ENCODE measurements around the gene PPFIA4. TPM values are rescaled to one million over a fixed set of nuclear protein-coding genes. Genes with fewer than 3 reads are reported as not detected.

Gene PPFIA4
- polyA plus RNA-seq, 1 donor (not counting 4 experiments of a cell fraction or from before 2014, with no cell fraction given), result 2.3 TPM

DNA sequence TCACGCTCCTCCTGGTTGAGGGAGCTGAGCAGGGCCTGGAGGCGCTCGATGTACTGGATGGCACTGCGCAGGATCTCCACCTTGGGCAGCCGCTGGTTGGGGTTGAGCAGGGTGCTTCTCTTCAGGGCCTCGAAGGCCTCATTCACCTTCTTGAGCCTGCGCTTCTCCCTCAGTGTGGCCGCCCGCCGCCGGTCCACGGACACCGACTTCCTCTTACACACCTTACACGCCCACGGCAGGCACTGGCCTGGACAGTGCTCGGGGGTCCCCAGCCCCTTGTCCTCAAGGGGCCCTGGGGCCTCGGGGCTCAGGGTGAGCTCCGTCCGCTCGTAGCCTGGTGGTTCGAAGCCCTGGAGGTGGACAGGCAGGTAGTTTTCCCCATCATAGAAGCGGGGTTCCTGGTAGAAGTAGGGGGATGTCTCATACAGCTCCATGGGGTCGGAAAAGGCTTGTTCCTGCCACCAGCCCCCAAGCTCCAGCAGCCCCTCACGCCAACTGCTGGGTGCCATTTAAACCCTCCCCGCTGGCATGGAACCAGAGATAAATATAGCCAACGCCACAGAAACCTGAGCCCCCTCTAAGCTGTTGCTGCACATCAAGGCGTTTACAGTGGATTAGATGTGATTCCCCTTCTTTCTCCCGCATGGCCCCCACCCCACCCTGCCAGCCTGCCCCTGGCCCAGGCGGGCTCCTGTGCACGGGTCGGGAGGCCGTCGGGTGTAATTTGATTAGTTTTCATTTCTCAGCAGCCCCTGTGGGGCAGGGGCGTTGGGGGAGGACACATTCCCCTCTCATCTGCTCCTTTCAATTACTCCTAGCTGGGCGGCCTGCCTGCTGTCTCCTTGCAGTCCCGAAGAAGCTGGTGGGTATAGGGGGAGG is 59.5 kb downstream of the PPFIA4 start, which contains the start of gene MYOG:
Gene MYOG, minus strand, starts transcription at position 485 of the 879 bp plus-strand sequence. Its CDS starts 51 bp downstream, at position 434.
- dilution Hi-C loops (cut with MboI; ENCODE audit: extremely low pct_ligation_motif_present, low sequenced_read_pairs), result no loop called here
- no peak within 1 kb of the TSS for H3K27ac ChIP-seq (ENCODE audit: control insufficient read depth, insufficient read depth, low read length)
- no peak for DNase-seq (ENCODE audit: low read depth, low spot score)
- no peaks in the 10 kb centered on the region for H3K36me3 ChIP-seq (ENCODE audit: control insufficient read depth in 2 of 2, extremely low read depth in 1 of 2, insufficient read depth in 2 of 2, low read length in 2 of 2)
- H3K9me1 ChIP-seq (ENCODE audit: control insufficient read depth, extremely low read depth, insufficient read depth, low read length), result no peaks in the 10 kb centered on the region
- no peaks in the 10 kb centered on the region for H3K79me2 ChIP-seq (ENCODE audit: control insufficient read depth, insufficient read depth, low read length)
- no peak within 1 kb of the TSS for H3K9ac ChIP-seq (ENCODE audit: control insufficient read depth, extremely low read depth, insufficient read depth, low read length)
- H4K20me1 ChIP-seq (ENCODE audit: control insufficient read depth, extremely low read depth, insufficient read depth, low read length), result no peaks in the 10 kb centered on the region
- no peak within 1 kb of the TSS for H3K4me2 ChIP-seq (ENCODE audit: control insufficient read depth, extremely low read depth, insufficient read depth, low read depth, low read length)
- no peak within 1 kb of the TSS for H3K4me3 ChIP-seq (ENCODE audit: control insufficient read depth in 2 of 3, extremely low read depth in 1 of 3, insufficient read depth in 2 of 3, low read depth in 1 of 3, low read length in 3 of 3)
- H3K4me1 ChIP-seq (ENCODE audit: control insufficient read depth, extremely low read depth, insufficient read depth, low read length), result peaks cover 12% of the 10 kb centered on the region
- H3K9me3 ChIP-seq (ENCODE audit: control insufficient read depth, low read depth, low read length), result no peaks in the 10 kb centered on the region
- no peak within 1 kb of the TSS for H2AFZ ChIP-seq (ENCODE audit: control insufficient read depth, low read length)
- H3K27me3 ChIP-seq (ENCODE audit: control insufficient read depth, extremely low read depth, insufficient read depth, low read length), result peaks cover 7% of the 10 kb centered on the region
- TF ChIP-seq, protein P1, sequence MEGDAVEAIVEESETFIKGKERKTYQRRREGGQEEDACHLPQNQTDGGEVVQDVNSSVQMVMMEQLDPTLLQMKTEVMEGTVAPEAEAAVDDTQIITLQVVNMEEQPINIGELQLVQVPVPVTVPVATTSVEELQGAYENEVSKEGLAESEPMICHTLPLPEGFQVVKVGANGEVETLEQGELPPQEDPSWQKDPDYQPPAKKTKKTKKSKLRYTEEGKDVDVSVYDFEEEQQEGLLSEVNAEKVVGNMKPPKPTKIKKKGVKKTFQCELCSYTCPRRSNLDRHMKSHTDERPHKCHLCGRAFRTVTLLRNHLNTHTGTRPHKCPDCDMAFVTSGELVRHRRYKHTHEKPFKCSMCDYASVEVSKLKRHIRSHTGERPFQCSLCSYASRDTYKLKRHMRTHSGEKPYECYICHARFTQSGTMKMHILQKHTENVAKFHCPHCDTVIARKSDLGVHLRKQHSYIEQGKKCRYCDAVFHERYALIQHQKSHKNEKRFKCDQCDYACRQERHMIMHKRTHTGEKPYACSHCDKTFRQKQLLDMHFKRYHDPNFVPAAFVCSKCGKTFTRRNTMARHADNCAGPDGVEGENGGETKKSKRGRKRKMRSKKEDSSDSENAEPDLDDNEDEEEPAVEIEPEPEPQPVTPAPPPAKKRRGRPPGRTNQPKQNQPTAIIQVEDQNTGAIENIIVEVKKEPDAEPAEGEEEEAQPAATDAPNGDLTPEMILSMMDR (optimal IDR thresholded peaks at IDR 0.05 in 1 of 3, IDR thresholded peaks at IDR 0.05 in 1 of 3, conservative IDR thresholded peaks at IDR 0.05 in 1 of 3; ENCODE audit: extremely low read depth in 1 of 3, insufficient read depth in 2 of 3, low read length in 3 of 3), result no peak
- TF ChIP-seq EZH2 (IDR thresholded peaks at IDR 0.05; ENCODE audit: low read length), result no peak
- FAIRE-seq, result no peak

DNA sequence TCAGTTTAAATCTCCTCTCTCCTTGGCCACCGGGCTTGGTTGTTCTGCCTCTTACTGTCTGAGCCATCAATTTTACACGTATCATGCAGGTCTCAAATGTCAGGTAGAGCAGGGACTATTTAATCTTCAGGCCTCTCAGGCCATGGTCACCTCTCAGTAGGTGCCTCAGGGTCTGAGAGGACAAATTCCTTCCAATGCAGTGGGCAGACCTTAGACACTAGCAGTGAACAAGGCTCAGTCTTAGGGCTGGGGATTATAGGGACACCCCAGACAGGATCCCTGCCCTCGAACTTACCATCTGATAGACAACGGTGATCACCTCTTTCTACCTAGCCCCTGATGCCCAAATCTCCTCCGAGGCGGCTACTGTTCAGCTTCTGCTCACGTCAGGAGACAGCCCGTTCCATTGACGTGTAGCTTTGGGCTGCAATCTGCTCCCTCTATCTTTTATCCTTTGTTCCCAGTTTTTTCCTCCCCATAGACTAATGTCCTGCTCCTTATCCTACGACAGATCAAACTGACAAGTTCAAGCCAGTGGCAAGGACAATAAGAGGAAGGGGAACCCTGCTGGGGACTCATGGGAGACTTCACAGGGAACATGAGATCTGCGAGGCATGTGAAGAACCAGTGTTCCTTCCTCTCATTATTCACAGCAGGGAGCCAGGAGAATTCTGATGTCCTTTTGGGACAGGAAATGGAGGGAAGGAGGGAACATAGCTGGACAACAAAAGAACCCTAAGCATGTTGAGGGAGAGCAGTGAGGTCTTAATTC is 60.9 kb downstream of the PPFIA4 start:
- Histone ChIP-seq H3K9me1 (ENCODE audit: control insufficient read depth, extremely low read depth, insufficient read depth, low read length) (no peaks in the 10 kb centered on the region), H4K20me1 (ENCODE audit: control insufficient read depth, extremely low read depth, insufficient read depth, low read length) (no peaks in the 10 kb centered on the region), H3K4me2 (ENCODE audit: control insufficient read depth, extremely low read depth, insufficient read depth, low read depth, low read length) (no peak overlapping the region), H2AFZ (ENCODE audit: control insufficient read depth, low read length) (no peak overlapping the region), H3K27me3 (ENCODE audit: control insufficient read depth, extremely low read depth, insufficient read depth, low read length) (no peaks in the 10 kb centered on the region), H3K9me3 (ENCODE audit: control insufficient read depth, low read depth, low read length) (no peaks in the 10 kb centered on the region), H3K79me2 (ENCODE audit: control insufficient read depth, insufficient read depth, low read length) (no peaks in the 10 kb centered on the region), H3K9ac (ENCODE audit: control insufficient read depth, extremely low read depth, insufficient read depth, low read length) (no peak overlapping the region), H3K4me3 (ENCODE audit: control insufficient read depth in 2 of 3, extremely low read depth in 1 of 3, insufficient read depth in 2 of 3, low read depth in 1 of 3, low read length in 3 of 3) (no peak overlapping the region), H3K4me1 (ENCODE audit: control insufficient read depth, extremely low read depth, insufficient read depth, low read length) (peaks cover 24% of the 10 kb centered on the region), H3K27ac (ENCODE audit: control insufficient read depth, insufficient read depth, low read length) (no peak overlapping the region), H3K36me3 (ENCODE audit: control insufficient read depth in 2 of 2, extremely low read depth in 1 of 2, insufficient read depth in 2 of 2, low read length in 2 of 2) (no peaks in the 10 kb centered on the region)
- DNase-seq (ENCODE audit: low read depth, low spot score) (no peak), FAIRE-seq (no peak)
- TF ChIP-seq, protein P1 (optimal IDR thresholded peaks at IDR 0.05 in 1 of 3, IDR thresholded peaks at IDR 0.05 in 1 of 3, conservative IDR thresholded peaks at IDR 0.05 in 1 of 3; ENCODE audit: extremely low read depth in 1 of 3, insufficient read depth in 2 of 3, low read length in 3 of 3), result no peak
- no peak for TF ChIP-seq EZH2 (IDR thresholded peaks at IDR 0.05; ENCODE audit: low read length)
- dilution Hi-C loops (cut with MboI; ENCODE audit: extremely low pct_ligation_motif_present, low sequenced_read_pairs), result no loop called here
